Measurements from ENCODE around the gene OPCML.

DNA sequence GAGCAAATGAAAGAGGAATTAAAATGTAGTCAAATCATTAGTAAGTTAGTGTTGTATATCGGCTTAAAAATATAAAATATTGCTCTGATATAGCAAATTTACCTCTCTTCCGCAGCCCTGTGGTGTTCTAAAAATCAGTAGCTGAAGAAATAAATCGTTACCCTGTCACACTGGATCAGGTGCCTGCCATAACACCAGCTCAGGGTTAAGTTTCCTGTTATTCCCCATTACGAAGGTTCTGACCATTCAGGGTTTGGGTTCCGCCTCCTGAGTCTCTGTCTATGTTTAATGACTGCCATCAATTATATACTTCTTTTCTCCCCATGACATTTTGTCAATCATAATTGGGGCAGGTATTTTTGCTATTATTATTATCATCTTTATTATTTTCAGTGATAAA, 658.5 kb downstream of the OPCML start:
- TF ChIP-seq, protein P1, sequence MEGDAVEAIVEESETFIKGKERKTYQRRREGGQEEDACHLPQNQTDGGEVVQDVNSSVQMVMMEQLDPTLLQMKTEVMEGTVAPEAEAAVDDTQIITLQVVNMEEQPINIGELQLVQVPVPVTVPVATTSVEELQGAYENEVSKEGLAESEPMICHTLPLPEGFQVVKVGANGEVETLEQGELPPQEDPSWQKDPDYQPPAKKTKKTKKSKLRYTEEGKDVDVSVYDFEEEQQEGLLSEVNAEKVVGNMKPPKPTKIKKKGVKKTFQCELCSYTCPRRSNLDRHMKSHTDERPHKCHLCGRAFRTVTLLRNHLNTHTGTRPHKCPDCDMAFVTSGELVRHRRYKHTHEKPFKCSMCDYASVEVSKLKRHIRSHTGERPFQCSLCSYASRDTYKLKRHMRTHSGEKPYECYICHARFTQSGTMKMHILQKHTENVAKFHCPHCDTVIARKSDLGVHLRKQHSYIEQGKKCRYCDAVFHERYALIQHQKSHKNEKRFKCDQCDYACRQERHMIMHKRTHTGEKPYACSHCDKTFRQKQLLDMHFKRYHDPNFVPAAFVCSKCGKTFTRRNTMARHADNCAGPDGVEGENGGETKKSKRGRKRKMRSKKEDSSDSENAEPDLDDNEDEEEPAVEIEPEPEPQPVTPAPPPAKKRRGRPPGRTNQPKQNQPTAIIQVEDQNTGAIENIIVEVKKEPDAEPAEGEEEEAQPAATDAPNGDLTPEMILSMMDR (IDR thresholded peaks at IDR 0.05), result no peak
- no peak for TF ChIP-seq POLR2A (IDR thresholded peaks at IDR 0.05)
